Mesenchymal stem cell (in vitro differentiated cells and primary cell): ENCODE data around the gene ZNF618.

Experiments
- DNase-seq: peaks from one replicate; pipeline ENCODE4 v3.0.0-alpha.2; 2013
- H2AFZ ChIP-seq: one replicate; pipeline ENCODE4 v1.6.1; 2013; ENCODE audit warnings: low read depth, mild to moderate bottlenecking, control low read depth, inconsistent platforms, low read length, moderate library complexity
- H2AK5ac ChIP-seq: 2 replicates; pipeline ENCODE4 v1.6.1; 2013; ENCODE audit warnings: low read length, moderate library complexity, mild to moderate bottlenecking, inconsistent platforms; ENCODE audit not compliant: severe bottlenecking
- H2BK120ac ChIP-seq: one replicate; pipeline ENCODE4 v1.6.1; 2013; ENCODE audit warnings: low read depth, mild to moderate bottlenecking, inconsistent platforms, low read length, moderate library complexity
- H2BK12ac ChIP-seq, 2 experiments: one replicate each; pipeline ENCODE4 v1.6.1; 2013; ENCODE audit warnings: inconsistent platforms in 2 of 2, low read length in 2 of 2, mild to moderate bottlenecking in 2 of 2, moderate library complexity in 2 of 2, control low read depth in 1 of 2
- H2BK15ac ChIP-seq: one replicate; pipeline ENCODE4 v1.6.1; 2013; ENCODE audit warnings: mild to moderate bottlenecking, low read depth, inconsistent platforms; ENCODE audit not compliant: poor library complexity, severe bottlenecking
- H2BK5ac ChIP-seq: 2 replicates; pipeline ENCODE4 v1.6.1; 2013; ENCODE audit warnings: low read depth, mild to moderate bottlenecking, low read length, control low read depth, inconsistent platforms; ENCODE audit not compliant: poor library complexity, severe bottlenecking
- H3K14ac ChIP-seq, 2 experiments: one replicate each; pipeline ENCODE4 v1.6.1; 2013; ENCODE audit warnings: inconsistent platforms in 2 of 2, low read length in 2 of 2, control low read depth in 1 of 2, mild to moderate bottlenecking in 1 of 2, moderate library complexity in 1 of 2
- H3K18ac ChIP-seq, 2 experiments: one replicate each; pipeline ENCODE4 v1.6.1; 2013; ENCODE audit warnings: inconsistent platforms in 2 of 2, low read length in 2 of 2, control low read depth in 1 of 2, low read depth in 1 of 2, mild to moderate bottlenecking in 1 of 2
- H3K23ac ChIP-seq, 2 experiments: one replicate each; pipeline ENCODE4 v1.6.1; 2013; ENCODE audit warnings: inconsistent platforms in 2 of 2, low read length in 2 of 2, mild to moderate bottlenecking in 2 of 2, moderate library complexity in 2 of 2, control low read depth in 1 of 2
- H3K27ac ChIP-seq: 2 replicates; pipeline ENCODE4 v1.5.1; 2013; ENCODE audit warnings: mild to moderate bottlenecking, moderate library complexity, low read length, control low read depth, inconsistent platforms; ENCODE audit not compliant: poor library complexity, severe bottlenecking
- H3K27me3 ChIP-seq, 2 experiments: 2 replicates each; pipeline versions ENCODE4 v1.6.1 to v1.7.0; 2013; ENCODE audit warnings: low read length in 2 of 2, mild to moderate bottlenecking in 2 of 2, moderate library complexity in 2 of 2, control low read depth in 1 of 2, inconsistent platforms in 1 of 2; ENCODE audit not compliant: control insufficient read depth in 1 of 2, insufficient read depth in 1 of 2
- H3K36me3 ChIP-seq, 2 experiments: 2 replicates each; pipeline versions ENCODE4 v1.6.1 to v1.7.0; 2013; ENCODE audit warnings: low read length in 2 of 2, control low read depth in 1 of 2, inconsistent platforms in 1 of 2, low read depth in 1 of 2, mild to moderate bottlenecking in 1 of 2; ENCODE audit not compliant: insufficient read depth in 2 of 2, control insufficient read depth in 1 of 2
- H3K4ac ChIP-seq, 2 experiments: one replicate each; pipeline ENCODE4 v1.6.1; 2013; ENCODE audit warnings: inconsistent platforms in 2 of 2, low read length in 2 of 2, mild to moderate bottlenecking in 2 of 2, moderate library complexity in 2 of 2, control low read depth in 1 of 2, low read depth in 1 of 2
- H3K4me1 ChIP-seq: 2 replicates; pipeline ENCODE4 v1.6.1; 2013; ENCODE audit warnings: low read depth, low read length, control low read depth; ENCODE audit not compliant: control insufficient read depth, insufficient read depth
- H3K4me2 ChIP-seq: 2 replicates; pipeline ENCODE4 v1.6.1; 2013; ENCODE audit warnings: low read length, mild to moderate bottlenecking, inconsistent platforms; ENCODE audit not compliant: poor library complexity, severe bottlenecking
- H3K4me3 ChIP-seq, 2 experiments: 2 replicates each; pipeline versions ENCODE4 v1.5.1 to v1.7.0; 2013; ENCODE audit warnings: low read length in 2 of 2, mild to moderate bottlenecking in 2 of 2, control low read depth in 1 of 2, low read depth in 1 of 2; ENCODE audit not compliant: insufficient read depth in 1 of 2
- H3K79me1 ChIP-seq: replicated peaks from 2 replicates; pipeline ENCODE4 v1.6.1; 2013; ENCODE audit warnings: mild to moderate bottlenecking, control low read depth, low read length, inconsistent platforms; ENCODE audit not compliant: poor library complexity, severe bottlenecking
- H3K9ac ChIP-seq: 2 replicates; pipeline ENCODE4 v1.7.0; 2013; ENCODE audit warnings: mild to moderate bottlenecking, low read length, moderate library complexity
- H3K9me3 ChIP-seq: 2 replicates; pipeline ENCODE4 v1.7.0; 2013; ENCODE audit warnings: mild to moderate bottlenecking, low read length; ENCODE audit not compliant: control insufficient read depth
- H4K8ac ChIP-seq: one replicate; pipeline ENCODE4 v1.6.1; 2013; ENCODE audit warnings: inconsistent platforms, mild to moderate bottlenecking, low read length, moderate library complexity
- H4K91ac ChIP-seq: one replicate; pipeline ENCODE4 v1.6.1; 2013; ENCODE audit warnings: mild to moderate bottlenecking, low read length, inconsistent platforms
- WGBS: methylation state at CpG from one replicate; pipeline ENCODE4 v1.1.7; 2013; ENCODE audit warnings: mixed read lengths; 5-methylcytosine and 5-hydroxymethylcytosine counted together

ZNF618 gene

DNA sequence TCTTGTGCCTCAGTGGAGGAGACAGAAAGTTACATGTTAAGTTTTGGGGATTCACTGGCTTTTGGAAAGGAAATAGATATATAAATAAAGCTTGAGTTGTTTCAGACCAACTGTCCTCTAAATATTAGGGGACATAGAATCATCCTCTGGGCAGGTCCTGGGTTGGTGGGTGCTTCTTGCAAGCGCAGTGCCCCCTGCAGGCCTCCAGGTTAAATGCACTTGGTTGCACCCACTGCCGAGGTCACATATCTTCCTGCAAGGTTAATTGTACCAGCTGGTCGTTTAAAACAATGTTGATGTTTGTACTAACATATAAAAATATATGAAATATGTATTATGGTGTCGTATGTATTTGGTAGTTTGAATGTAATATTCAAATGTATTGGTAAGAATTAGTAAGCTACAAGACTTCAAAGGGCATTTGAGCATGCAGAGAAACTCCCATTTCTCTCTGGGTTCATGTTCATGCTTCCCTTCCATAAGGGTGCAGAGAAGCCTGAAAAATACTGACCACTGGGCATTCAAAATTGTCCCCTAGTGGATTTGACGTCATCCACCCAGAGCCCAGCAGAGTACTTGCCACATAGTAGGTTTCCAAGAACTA is 87.0 kb downstream of the ZNF618 start:
- Histone ChIP-seq H2AFZ (no peak overlapping the region), H3K79me1 (peaks cover 42% of the 10 kb centered on the region), H3K4ac (no peak overlapping the region), H3K18ac (no peak overlapping the region), H3K23ac (no peak overlapping the region), H3K4me2 (no peak overlapping the region), H4K91ac (no peak overlapping the region), H3K27ac (no peak overlapping the region), H2AK5ac (no peak overlapping the region), H4K8ac (no peak overlapping the region), H2BK120ac (no peak overlapping the region), H3K36me3 (peaks cover 12 to 31% of the 10 kb centered on the region in 2 experiments), H3K9ac (no peak overlapping the region), H2BK12ac (no peak overlapping the region), H3K14ac (no peak overlapping the region), H3K4me3 (no peak overlapping the region), H3K27me3 (no peaks in the 10 kb centered on the region), H3K9me3 (no peaks in the 10 kb centered on the region), H2BK5ac (no peak overlapping the region), H3K4me1 (peaks cover 19% of the 10 kb centered on the region), H2BK15ac (no peak overlapping the region)
- DNase-seq, result peak; percentile 55
- WGBS, result 59% methylated on average over 3 of the region's 5 CpGs

DNA sequence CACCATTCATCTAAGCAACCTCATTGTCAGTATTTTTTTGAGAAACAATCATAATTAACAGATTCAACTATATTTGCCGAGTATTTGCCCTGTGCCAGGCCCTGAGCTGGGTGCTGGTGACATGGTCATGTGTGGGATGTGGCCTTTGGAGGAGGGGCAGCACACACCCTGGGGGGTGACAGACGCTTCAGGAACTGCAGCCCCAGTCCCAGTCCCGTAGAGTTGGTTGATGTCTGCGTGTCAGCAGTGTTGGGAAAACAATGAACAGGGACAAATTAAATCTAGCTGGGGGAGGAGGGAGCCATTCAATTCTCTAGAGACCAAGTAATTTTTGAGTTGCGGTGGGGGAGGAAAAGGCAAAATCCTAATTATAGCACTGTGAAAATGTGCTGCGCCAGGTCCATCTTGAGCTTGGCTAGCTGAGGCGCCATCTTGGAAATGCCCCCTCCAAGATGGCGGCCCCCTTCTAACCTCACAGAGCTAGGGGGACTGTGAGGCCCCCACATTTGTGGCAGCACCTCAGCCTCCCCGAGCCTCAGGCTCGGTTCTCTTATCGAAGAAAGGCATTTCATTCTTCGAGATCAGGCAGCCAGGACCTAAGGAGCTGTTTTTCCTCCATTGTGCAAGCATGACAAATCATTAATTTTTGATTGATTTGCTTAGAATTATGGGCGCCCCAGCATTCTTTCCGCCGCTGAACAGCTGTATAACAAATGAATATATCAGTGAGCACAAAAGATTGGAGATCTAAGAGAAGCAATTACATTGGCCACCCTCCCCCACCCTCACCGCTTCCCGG is 87.8 kb downstream of the ZNF618 start:
- 97% methylated on average over 15 of the region's 17 CpGs for WGBS
- Histone ChIP-seq H3K79me1 (peaks cover 46% of the 10 kb centered on the region), H3K9ac (peak overlapping the region; percentile 23), H3K27ac (no peak overlapping the region), H3K23ac (no peak overlapping the region), H2BK5ac (no peak overlapping the region), H2AFZ (no peak overlapping the region), H3K4ac (no peak overlapping the region), H3K14ac (no peak overlapping the region), H4K8ac (no peak overlapping the region), H2BK15ac (no peak overlapping the region), H3K4me3 (no peak overlapping the region), H3K4me1 (peaks cover 13% of the 10 kb centered on the region), H2BK120ac (no peak overlapping the region), H3K9me3 (no peaks in the 10 kb centered on the region), H2AK5ac (peak overlapping the region; percentile 22), H3K4me2 (no peak overlapping the region), H3K36me3 (peaks cover 15 to 31% of the 10 kb centered on the region in 2 experiments), H3K27me3 (no peaks in the 10 kb centered on the region), H2BK12ac (no peak overlapping the region), H4K91ac (no peak overlapping the region), H3K18ac (no peak overlapping the region)
- no peak for DNase-seq

- Histone ChIP-seq H2AFZ (no peak overlapping the region), H3K36me3 (peaks cover 22 to 38% of the 10 kb centered on the region in 2 experiments), H3K14ac (no peak overlapping the region), H3K9me3 (peaks cover 7% of the 10 kb centered on the region), H3K27me3 (no peaks in the 10 kb centered on the region), H3K9ac (peak overlapping the region; percentile 23), H2AK5ac (no peak overlapping the region), H2BK12ac (no peak overlapping the region), H3K79me1 (peaks cover 52% of the 10 kb centered on the region), H2BK5ac (no peak overlapping the region), H3K23ac (no peak overlapping the region), H3K4me1 (peaks cover 11% of the 10 kb centered on the region), H4K8ac (no peak overlapping the region), H3K4ac (no peak overlapping the region), H3K4me2 (no peak overlapping the region), H3K4me3 (no peak overlapping the region), H2BK15ac (no peak overlapping the region), H3K27ac (no peak overlapping the region), H2BK120ac (no peak overlapping the region), H4K91ac (no peak overlapping the region), H3K18ac (no peak overlapping the region)
- WGBS, result 100% methylated on average over 1 of the region's 5 CpGs
- DNase-seq, result no peak
Observed at GRCh38 chr9:113964495-113965170, 88.5 kb downstream of the ZNF618 start.

DNA sequence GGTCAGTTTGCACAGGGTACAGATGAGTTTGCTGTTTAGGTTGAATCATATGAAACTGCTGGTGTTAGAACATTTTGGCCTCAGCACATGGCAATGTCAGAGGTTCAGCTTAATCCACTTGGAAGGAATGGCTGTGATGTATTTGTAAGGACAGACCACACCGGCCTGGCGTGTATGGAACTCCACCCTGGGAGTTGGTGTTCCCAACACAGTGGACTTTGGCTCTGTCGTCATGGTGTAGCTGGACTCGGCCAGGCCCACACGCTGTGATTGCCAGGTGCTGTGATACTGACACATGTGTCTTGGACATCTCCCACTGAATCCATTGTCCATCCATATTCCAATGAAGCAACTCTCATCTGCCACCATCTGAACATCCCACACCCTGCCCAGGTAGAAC is 90.3 kb downstream of the ZNF618 start:
- no peak overlapping the region for H2BK5ac ChIP-seq
- no peak overlapping the region for H3K9ac ChIP-seq
- no peak overlapping the region for H2BK12ac ChIP-seq
- H2BK15ac ChIP-seq, result no peak overlapping the region
- DNase-seq, result no peak
- H3K36me3 ChIP-seq, result peaks cover 26 to 46% of the 10 kb centered on the region in 2 experiments
- no peak overlapping the region for H4K8ac ChIP-seq
- no peak overlapping the region for H3K4me2 ChIP-seq
- H3K4me3 ChIP-seq, result no peak overlapping the region
- no peak overlapping the region for H4K91ac ChIP-seq
- H2AK5ac ChIP-seq, result no peak overlapping the region
- peaks cover 8% of the 10 kb centered on the region for H3K9me3 ChIP-seq
- peaks cover 4% of the 10 kb centered on the region for H3K4me1 ChIP-seq
- no peak overlapping the region for H3K4ac ChIP-seq
- no peak overlapping the region for H3K18ac ChIP-seq
- no peak overlapping the region for H2AFZ ChIP-seq
- H3K23ac ChIP-seq, result no peak overlapping the region
- no peak overlapping the region for H3K27ac ChIP-seq
- 98% methylated on average over 5 of the region's 5 CpGs for WGBS
- H2BK120ac ChIP-seq, result no peak overlapping the region
- peaks cover 58% of the 10 kb centered on the region for H3K79me1 ChIP-seq
- H3K14ac ChIP-seq, result no peak overlapping the region
- H3K27me3 ChIP-seq, result no peaks in the 10 kb centered on the region
